Head of caudate nucleus (tissue), 42 donors: ENCODE data around the gene ZNF680.
"Not testable (repeated sequence)": the region's sequence is repeated elsewhere in the genome, so short reads cannot be mapped to it uniquely, and the experiment has no call there.

Source experiments
- DNase-seq, 42 donors: peaks; one replicate each; pipeline versions ENCODE4 v3.0.0 to v3.0.0-alpha.2; 2020 to 2021; ENCODE audit warnings: mixed read lengths in 7 of 42
- intact Hi-C: fragments of 100-400 bp; cut with DNase I; formaldehyde crosslinking; loops from one replicate; pipeline ENCODE4 v1.15.0; 2022

The ZNF680 gene

DNA sequence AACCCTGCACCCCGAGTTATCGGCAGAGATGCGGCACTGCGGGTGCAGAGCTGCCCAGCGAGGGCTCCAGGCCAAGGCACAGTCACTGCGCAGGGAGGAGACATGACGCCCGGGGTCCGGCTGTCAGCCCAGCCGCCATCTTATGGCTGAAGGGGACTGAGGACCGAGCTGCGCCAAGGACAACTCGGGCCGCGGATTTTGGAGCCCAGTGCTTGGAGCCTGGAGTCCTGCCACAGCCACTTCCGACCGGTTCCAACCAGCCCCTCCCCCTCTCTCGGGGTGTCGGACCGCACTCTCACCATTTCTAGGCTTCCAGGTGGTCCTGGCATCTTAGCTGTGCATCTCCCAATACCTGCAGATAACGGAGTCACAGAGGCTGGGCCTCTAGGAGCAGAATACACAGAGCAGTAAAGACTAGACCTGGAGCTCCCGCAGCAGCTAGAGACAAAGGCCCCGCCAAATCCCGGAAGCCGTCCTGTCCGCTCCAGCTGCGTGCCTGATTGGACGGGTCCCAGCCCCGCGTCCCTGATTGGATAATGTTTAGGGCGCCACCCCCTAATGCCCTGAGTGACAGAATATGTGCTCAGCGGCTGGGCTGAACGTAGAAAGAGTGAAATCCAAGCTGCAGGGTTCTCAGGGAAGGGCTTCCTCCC lies at the start of gene ZNF680:
Gene ZNF680 (minus strand): TSS at position 446 of the 653 bp plus-strand sequence. CDS start 117 bp downstream, at position 329.
- intact Hi-C loops = no loop called here
- DNase-seq = peak; percentile 93 to 99 (median 97)

DNA sequence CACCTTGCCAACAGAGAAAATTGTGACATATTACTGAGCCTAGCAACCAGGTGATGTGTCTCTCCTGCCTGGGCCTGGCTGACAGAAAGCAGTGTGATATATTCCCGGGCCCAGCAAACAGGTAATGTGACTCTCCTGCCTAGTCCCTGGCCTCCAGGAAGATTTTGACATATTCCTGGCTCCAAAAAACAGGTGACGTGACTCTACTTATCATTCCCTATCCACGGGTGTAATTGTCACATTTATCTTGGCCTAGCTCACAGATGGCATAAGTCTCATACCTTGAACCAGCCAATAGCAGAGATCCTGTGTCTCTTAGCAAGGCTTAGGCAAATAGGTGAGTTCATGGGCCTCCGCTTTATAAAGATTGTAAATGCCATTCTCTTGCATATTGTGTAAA lies 49.6 kb upstream of the ZNF680 start:
- no peak for DNase-seq
- intact Hi-C loops = loop anchor here (10.0 kb wide), 1 partner anchor 428 kb away; no protein-coding TSS in a partner anchor

DNA sequence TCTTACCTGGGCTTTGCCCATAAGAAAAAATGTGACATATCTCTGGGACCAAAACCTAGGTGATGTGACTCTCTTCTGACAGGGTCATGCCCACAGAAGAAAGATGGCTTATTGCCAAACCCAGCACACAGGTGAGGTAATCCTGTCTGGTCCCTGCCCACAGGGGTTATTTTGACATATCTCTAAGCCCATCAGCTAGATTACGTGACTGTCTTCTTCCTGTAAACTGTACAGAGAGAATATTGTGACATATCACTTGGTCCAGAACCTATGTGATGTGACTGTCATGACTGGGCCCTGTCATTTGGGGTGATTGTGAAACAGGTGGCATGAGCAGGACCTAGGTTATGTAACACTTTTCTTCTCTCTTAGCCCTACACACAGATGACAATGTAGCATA lies 48.8 kb upstream of the ZNF680 start:
- no peak for DNase-seq
- intact Hi-C loops = loop anchor here (10.0 kb wide), 1 partner anchor 427 kb away; no protein-coding TSS in a partner anchor

DNA sequence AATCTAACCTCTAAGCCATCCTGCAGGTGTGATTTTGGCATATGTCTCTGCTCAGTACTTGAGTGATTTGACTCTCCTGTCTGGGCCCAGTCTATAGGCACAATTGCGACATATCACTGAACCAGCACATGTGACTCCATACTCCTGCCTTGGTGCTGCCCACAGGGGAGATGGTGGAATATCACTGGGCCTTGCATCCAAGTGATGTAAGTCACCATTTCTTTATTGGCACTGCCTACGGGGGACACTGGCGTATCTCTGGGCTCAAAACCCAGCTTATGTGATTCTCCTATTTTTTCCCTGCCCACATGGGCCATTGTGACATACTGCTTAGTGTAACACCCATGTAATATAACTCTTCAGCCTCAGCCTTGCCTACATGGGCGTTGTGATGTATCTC lies 48.1 kb upstream of the ZNF680 start:
- intact Hi-C loops = loop anchor here (10.0 kb wide), 1 partner anchor 426 kb away; no protein-coding TSS in a partner anchor

DNA sequence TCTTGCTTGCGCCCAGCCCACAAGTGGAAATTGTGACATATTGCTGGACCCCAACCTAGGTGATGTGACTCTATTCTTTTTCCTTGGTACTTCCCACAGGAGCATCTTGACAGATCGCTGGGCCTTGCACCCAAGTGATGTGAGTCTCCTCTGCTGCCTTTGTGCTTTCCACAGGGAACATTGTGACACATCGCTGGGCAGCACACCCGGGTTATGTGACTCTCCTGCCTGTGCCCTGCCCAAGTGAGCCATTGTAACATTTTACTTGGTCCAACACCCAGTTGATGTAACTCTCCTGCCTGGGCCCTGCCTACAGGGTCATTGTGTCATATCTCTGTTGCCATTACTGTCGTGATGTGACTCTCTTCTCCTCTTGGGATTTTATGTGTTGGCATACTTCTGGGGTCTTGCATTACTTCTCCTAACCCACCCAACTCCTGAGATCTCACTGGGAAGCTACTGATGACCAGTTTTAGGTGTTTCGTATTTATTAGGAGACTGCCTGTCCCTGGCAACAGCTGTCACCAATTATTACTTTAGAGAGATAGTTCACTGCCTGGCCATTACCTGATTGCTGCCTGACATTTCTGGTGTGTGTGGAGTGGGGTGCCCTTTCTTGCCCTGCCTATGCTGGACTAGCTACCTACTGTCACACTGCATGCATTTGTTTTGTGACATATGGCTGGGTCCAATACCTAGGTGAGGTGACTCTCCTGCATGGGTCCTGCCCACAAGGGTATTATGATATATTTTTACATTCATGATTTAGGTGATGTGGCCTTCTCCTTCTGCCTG lies 45.4 kb upstream of the ZNF680 start:
- intact Hi-C loops = no loop called here
- DNase-seq = no peak

More for the DNA sequence above, 48.1 kb upstream of the ZNF680 start:
- DNase-seq = no peak

DNA sequence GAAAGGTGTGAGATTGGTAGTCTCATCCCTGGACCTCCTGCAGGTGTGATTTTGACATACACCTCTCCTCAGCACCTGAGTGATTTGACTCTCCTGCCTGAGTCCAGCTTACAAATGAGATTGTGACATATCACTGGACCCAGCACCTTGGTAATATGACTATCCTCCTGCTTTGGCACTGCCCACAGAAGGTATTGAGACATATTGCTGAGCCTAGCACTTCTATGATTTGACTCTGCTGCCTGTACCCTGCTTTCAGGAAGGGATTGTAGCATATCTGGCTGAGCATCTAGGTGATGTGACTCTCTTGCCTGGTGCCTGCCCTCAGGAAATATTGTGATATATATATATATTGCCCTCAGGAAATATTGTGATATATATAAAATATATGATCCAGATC lies 43.5 kb upstream of the ZNF680 start:
- DNase-seq = no peak
- intact Hi-C loops = no loop called here

DNA sequence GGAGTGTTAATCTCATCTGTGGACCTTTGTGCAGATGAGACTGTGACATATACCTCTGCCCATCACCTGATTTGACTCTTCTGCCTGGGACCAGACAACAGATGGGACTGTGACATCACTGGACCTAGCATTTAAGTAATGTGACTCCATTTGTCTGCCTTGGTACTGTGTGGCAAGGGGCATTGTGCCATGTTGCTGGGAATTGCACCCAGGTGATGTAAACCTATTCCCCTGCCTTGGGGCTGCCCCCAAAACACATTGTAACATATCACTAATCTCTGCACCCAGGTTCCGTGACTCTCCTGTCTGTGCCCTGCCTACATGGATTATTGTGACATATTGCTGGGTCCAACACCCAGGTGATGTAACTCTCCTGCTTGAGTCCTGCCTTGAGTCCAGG lies 40.4 kb upstream of the ZNF680 start:
- intact Hi-C loops = no loop called here
- no peak for DNase-seq

DNA sequence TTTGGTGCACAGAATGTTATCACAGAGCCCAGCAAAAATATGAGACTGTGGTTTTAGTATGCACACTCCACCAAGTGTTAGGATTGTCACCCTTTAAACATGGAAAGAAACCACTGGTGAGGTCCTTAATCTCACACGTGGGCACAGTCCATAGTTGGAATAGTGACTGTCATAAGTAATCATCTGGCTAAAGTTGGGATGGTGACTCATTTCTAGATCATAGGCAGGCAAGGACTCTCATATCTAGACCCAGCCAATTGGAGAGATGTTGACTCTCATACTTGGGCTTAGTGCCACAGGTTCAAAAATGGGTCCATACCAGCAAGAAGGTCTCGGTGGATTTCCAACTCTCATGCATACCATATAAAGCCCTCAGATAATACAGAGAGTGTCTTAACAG lies 39.6 kb upstream of the ZNF680 start:
- intact Hi-C loops = no loop called here
- DNase-seq = no peak

DNA sequence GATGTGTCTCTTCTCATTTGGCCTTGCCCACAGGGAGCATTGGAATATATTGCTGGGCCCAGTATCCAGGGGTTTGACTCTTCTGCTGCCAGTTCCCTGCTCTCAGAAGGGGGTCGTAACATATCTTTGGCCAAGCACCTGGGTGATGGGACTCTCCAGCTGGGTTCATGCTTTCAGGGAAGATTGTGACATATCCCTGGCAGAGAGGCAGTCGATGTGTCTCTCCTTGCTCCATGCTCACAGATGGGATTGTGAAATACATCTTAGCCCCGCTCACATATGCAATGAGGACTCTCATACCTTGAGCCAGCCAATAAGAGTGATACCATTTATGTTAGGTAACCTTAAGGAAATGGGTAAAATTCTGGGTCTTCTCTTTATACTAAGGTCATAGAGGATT lies 39.2 kb upstream of the ZNF680 start:
- intact Hi-C loops = no loop called here
- DNase-seq = peak in 2 of 42 donors; percentile 24 to 33

DNA sequence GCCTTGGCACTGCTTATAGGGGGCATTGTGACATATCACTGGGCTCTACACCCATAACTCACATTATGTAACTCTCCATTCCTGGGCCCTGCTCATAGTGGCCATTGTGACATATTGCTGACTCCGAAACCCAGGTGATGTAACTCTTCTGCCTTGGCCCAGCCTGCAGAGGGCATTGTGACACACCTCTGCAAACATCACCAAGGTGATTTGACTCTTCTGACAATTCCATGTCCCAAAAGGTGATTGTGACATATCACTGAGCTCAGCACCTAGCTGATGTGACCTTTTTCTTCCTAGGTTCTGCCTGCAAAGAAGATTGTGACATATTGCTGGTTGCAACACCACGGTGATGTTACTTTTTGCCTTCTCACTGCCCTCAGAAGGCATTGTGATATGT lies 36.5 kb upstream of the ZNF680 start:
- intact Hi-C loops = no loop called here

DNA sequence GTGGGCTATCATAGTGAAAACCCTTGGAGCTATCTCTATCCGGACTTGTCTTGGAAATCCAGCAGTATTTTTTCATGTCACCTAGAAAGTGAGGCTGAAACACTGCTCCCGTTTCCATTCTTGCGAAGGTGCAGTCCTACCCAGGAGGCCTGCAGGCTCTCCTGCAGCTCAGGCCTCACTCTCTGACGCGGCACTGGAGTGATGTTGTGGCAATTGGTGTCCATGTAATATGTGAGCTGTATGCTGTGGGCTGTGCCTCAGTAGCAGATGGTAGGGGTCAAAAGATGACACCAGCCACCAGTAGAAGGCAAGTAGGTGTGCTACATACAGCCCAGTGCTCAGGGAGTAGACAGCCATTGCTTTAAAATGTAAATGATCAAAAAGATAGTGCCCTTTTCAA lies 28.1 kb upstream of the ZNF680 start:
- peak in 2 of 42 donors; percentile 13 to 22 for DNase-seq
- intact Hi-C loops = no loop called here

More for the DNA sequence above, 36.5 kb upstream of the ZNF680 start:
- peak in 1 of 42 donors; percentile 8 for DNase-seq

DNA sequence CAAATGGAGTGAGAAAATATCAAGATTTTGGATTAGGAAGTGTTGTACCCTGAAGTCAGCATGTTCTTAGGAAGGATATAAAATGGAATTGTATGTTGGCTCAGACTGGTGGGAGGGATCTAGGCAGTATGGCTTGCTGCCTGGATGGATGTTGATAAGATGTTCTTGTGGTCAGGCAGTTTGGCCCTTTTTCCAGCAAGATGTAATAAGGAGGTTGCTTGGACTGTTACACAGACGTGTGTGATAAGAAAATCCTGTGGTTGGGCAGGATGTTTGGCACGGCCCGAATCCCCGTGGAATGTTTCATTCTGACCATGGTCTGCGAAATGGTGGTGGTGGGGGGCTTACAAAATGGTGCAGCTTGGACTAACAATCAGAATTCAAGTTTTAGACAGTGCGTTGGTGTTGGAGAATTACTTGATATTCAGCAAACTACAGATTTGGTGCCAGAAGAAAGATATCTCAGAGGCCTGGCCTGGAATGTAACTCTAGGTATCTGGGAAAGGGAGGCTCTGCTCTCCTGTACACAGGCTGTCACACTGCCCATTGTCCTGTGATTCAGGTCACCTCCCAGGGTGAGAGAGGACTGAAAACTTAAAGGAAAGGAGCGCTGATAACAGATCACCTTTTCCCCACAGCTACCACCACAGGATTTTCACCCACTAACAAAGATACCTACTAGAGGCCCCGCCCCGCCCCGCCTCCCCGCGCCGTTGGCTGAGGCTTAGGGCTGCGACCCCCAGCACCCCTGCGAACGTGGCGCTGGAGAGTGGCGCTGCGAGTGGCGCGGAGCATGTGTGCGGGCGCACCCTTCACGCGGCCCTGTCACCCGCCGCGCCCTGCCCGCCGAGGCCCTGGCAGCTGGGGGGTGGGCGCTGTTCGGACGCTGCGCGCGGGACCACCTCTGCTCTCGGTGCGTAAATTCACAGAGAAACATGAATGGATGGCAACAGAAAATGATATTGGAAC lies 19.3 kb upstream of the ZNF680 start:
- DNase-seq = peak in 1 of 42 donors; percentile 24

DNA sequence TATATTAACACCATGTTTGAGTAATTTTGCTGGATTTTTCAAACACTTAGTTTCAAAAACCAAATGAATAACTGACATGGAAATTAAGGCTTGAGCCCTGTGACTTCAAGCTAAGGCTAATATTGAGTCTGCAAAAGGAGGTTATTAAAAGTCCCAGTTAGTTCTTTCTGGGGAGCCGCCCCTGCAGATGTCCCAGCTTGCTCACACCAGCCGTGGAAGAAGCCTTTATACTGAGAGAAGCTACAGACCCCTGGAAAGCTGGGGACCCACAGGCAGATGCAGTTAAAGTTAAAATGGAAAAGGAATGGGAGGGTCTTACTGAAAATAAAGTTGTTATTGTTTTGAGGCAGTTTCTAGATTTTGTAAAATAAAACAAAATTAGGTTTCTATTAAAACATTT lies 18.5 kb upstream of the ZNF680 start:
- peak in 1 of 42 donors; percentile 32 for DNase-seq
- intact Hi-C loops = no loop called here

More for the DNA sequence above, 19.3 kb upstream of the ZNF680 start:
- intact Hi-C loops = no loop called here

DNA sequence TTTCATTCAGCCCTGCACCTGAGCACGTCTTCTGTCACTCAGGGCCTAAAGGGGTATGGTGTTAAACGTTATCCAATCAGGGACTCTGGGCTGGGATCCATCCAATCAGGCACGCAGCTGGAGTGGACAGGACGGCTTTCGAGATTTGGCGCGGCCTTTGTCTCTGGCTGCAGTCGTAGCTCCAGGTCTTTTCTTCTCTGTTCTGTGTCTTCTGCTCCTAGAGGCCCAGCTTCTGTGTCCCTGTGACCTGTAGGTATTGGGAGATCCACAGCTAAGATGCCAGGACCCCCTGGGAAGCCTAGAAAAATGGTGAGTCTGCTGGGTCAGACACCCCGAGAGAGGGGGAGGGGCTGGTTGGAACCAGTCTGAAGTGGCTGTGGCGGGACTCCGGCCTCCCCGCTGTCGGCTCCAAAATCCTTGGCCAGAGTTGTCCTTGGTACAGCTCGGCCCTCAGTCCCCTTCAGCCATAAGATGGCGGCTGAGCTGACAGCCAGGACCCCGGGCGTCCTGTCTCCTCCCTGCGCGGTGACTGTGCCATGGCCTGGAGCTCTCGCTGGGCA lies 11.7 kb upstream of the ZNF680 start:
- intact Hi-C loops = no loop called here
- DNase-seq = peak in 38 of 42 donors; percentile 26 to 75 (median 55)

DNA sequence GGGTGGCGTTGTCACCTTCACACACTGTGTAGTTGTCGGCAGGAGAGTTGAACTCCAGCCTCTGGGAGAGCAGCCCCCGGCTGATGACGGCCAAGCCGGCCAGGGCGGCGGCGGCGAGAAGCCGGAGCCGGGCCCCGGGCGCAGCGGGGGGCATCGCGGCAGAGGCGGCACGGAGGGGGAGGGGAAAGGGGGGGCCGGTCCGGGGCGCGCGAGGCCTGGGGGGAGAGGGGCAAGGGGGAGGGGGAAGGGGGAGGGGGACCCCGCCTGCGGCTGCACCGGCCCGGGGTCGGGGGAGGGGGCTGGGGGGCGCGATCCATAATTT lies 7.4 kb upstream of the ZNF680 start:
- intact Hi-C loops = not testable (repeated sequence)

DNA sequence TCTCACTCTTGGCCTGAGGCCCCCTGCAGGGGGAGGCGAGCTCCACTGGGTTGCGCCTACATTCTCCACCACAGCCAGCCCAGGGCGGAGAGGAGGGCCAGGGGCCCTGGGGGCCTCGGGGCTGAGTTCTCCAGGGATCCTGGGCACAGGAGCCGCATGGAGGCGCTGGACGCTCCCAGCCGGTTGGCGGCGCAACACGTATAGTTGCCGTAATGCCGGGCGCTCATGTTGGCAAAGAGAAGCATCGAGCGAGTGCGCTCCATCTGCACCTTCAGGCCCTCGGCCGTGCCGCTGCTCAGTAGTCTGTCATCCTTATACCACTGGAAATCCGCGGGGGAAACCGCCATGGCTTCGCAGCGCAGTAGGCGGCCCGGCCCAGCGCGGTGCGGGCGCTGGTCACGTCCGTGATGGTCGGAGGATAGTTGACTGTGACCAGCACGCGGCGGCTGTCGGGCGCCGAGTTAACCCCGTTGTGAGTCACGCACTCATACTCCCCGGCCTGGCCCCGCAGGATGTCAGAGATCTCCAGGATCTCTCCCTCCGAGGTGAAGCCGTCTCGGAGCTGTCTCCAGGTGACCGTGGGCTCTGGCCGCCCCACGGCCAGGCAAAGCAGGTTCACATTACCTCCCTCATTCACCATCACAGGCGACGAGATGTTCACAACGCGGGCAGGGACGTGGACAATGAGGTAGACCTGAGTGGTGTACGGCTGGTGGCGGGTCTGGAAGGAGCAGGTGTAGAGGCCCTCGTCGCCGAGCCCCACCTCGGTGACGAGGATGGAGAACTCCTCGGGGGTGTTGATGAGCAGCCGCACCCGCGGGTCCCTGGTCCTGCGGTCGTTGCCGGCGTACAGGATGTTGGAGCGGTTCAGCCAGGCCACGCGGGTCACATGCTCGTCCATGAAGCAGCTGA lies 6.8 kb upstream of the ZNF680 start:
- intact Hi-C loops = not testable (repeated sequence)
- DNase-seq = peak; percentile 29 to 78 (median 57)

More for the DNA sequence above, 7.4 kb upstream of the ZNF680 start:
- DNase-seq = not testable (repeated sequence)

DNA sequence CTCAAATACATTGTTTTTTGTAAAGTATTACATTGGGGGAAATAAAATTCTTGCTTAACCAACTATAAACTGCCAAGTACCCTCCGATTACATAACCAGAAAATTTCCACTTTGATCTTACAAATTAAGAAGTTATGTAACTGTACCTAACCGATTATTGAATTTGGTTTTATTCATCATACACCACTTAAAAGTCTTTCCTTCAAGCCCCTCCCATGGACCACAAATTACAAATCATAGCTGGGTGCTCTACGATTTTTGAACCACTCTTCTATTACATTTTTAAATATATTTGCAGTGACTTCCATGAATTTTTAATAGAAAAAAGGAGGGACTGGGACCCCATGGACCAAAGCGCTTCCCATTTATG lies 630 bp downstream of the ZNF680 start:
- intact Hi-C loops = no loop called here

DNA sequence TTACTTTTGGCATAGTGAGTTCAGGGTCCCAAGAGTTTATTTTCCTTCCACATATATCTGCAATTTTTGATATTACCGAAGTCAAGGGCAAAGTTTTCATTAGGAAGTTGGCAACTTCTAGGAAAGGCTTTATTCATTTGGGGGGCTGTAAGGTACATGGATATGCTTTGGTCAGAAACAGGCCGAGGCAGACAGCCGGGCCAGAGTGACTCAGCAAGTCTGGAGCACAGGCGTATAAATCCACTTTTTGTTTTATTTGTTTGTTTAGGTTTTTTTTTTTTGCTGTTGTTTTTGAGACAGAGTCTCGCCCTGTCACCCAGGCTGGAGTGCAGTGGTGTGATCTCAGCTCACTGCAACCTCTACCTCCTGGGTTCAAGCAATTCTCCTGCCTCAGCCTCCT lies 3.7 kb downstream of the ZNF680 start:
- DNase-seq = peak in 29 of 42 donors; percentile 16 to 75 (median 37)
- intact Hi-C loops = no loop called here

More for the DNA sequence above, 630 bp downstream of the ZNF680 start:
- no peak for DNase-seq
